HEK293 (cell line): Measurements from ENCODE around the gene OSCP1.

ENCODE experiments used
- CTCF ChIA-PET: fragments of 350-600 bp; formaldehyde crosslinking; extraction: SDS; loops from one replicate; lab custom pipeline; 2021; ENCODE audit warnings: antibody characterized with exemption; lab: Yijun Ruan, JAX
- POLR2A ChIA-PET: fragments of 300-600 bp; formaldehyde crosslinking; extraction: SDS; loops from one replicate; lab custom pipeline; 2020; ENCODE audit warnings: antibody characterized with exemption, inconsistent platforms; lab: Yijun Ruan, JAX
- H3K27ac ChIP-seq: fragments of 200-500 bp; sonication (Bioruptor generic); 2 replicates; pipeline ENCODE4 v1.5.1; 2014; ENCODE audit warnings: low read depth, low read length, control low read depth, inconsistent platforms; ENCODE audit errors: extremely low read depth
- H3K36me3 ChIP-seq, 2 experiments: fragments of 200-500 bp in 1 of 2; sonication (Bioruptor generic) in 1 of 2; 1 replicate in 1 of 2; 2 replicates in 1 of 2; pipeline ENCODE4 v1.5.1; 2014 to 2017; ENCODE audit warnings: inconsistent platforms in 2 of 2, low read length in 2 of 2; ENCODE audit not compliant: control insufficient read depth in 2 of 2, insufficient read depth in 1 of 2
- H3K4me1 ChIP-seq: fragments of 200-500 bp; sonication (Bioruptor generic); 2 replicates; pipeline ENCODE4 v1.5.1; 2014; ENCODE audit warnings: mild to moderate bottlenecking, low read length, inconsistent platforms; ENCODE audit not compliant: control insufficient read depth, insufficient read depth
- H3K4me3 ChIP-seq: 2 replicates; pipeline ENCODE4 v1.5.1; 2011; ENCODE audit warnings: low read depth, mild to moderate bottlenecking, control low read depth, low read length, moderate library complexity
- H3K9me3 ChIP-seq: fragments of 200-500 bp; sonication (Bioruptor generic); 2 replicates; pipeline ENCODE4 v1.5.1; 2014; ENCODE audit warnings: low read depth, low read length, inconsistent platforms; ENCODE audit not compliant: control insufficient read depth, insufficient read depth
- GFI1B ChIP-seq: fragments of 450-650 bp; formaldehyde crosslinking; IDR thresholded peaks from 2 replicates; pipeline ENCODE4 v1.5.1; 2016; ENCODE audit warnings: missing biosample characterization, missing genetic modification characterization
- YY2 ChIP-seq: fragments of 450-650 bp; formaldehyde crosslinking; IDR thresholded peaks from 2 replicates; pipeline ENCODE4 v1.5.1; 2016; ENCODE audit warnings: missing biosample characterization, missing genetic modification characterization
- ZBTB17 ChIP-seq: fragments of 450-650 bp; formaldehyde crosslinking; IDR thresholded peaks from 2 replicates; pipeline ENCODE4 v1.5.1; 2016; ENCODE audit warnings: missing biosample characterization, missing genetic modification characterization
- ZNF121 ChIP-seq: fragments of 450-650 bp; formaldehyde crosslinking; IDR thresholded peaks from 2 replicates; pipeline ENCODE4 v1.5.1; 2016; ENCODE audit warnings: missing biosample characterization, missing genetic modification characterization
- ZNF274 ChIP-seq, 2 experiments: fragments of 200-500 bp in 1 of 2; fragments of 450-650 bp in 1 of 2; sonication (Bioruptor generic) in 1 of 2; formaldehyde crosslinking in 1 of 2; IDR thresholded peaks; 2 replicates each; pipeline versions ENCODE4 v1.5.1 to v1.6.1; 2014 to 2016; ENCODE audit warnings: borderline replicate concordance in 1 of 2, inconsistent platforms in 1 of 2, low read length in 1 of 2, missing biosample characterization in 1 of 2, missing genetic modification characterization in 1 of 2
- ZNF302 ChIP-seq: fragments of 450-650 bp; formaldehyde crosslinking; IDR thresholded peaks from 2 replicates; pipeline ENCODE4 v1.5.1; 2016; ENCODE audit warnings: missing biosample characterization, missing genetic modification characterization, low read depth
- ZNF37A ChIP-seq: fragments of 450-650 bp; IDR thresholded peaks from 2 replicates; pipeline ENCODE4 v1.5.1; 2018; ENCODE audit warnings: missing biosample characterization, missing genetic modification characterization
- ZNF48 ChIP-seq: fragments of 450-650 bp; formaldehyde crosslinking; IDR thresholded peaks from 2 replicates; pipeline ENCODE4 v1.5.1; 2016; ENCODE audit warnings: missing biosample characterization, missing genetic modification characterization
- ZNF571 ChIP-seq: fragments of 450-650 bp; formaldehyde crosslinking; IDR thresholded peaks from 2 replicates; pipeline ENCODE4 v1.5.0; 2017; ENCODE audit warnings: missing biosample characterization, missing genetic modification characterization
- ZNF585B ChIP-seq: fragments of 450-650 bp; formaldehyde crosslinking; IDR thresholded peaks from 2 replicates; pipeline ENCODE4 v1.5.1; 2016; ENCODE audit warnings: missing biosample characterization, missing genetic modification characterization
- ZNF596 ChIP-seq: fragments of 450-650 bp; IDR thresholded peaks from 2 replicates; pipeline ENCODE4 v1.5.0; 2018; ENCODE audit warnings: missing biosample characterization, mild to moderate bottlenecking, missing genetic modification characterization, moderate library complexity
- ZNF76 ChIP-seq: fragments of 450-650 bp; formaldehyde crosslinking; IDR thresholded peaks from 2 replicates; pipeline ENCODE4; 2016; ENCODE audit warnings: low read depth, missing biosample characterization, missing genetic modification characterization, borderline replicate concordance
- ZNF768 ChIP-seq: fragments of 450-650 bp; formaldehyde crosslinking; IDR thresholded peaks from 2 replicates; pipeline ENCODE4 v1.5.1; 2018; ENCODE audit warnings: missing biosample characterization, mild to moderate bottlenecking, missing genetic modification characterization
- ZNF785 ChIP-seq: fragments of 450-650 bp; formaldehyde crosslinking; IDR thresholded peaks from 2 replicates; pipeline ENCODE4 v1.5.1; 2016; ENCODE audit warnings: missing biosample characterization, missing genetic modification characterization
- TF ChIP-seq, protein P1 (sequence below): fragments of 450-650 bp; formaldehyde crosslinking; IDR thresholded peaks from 2 replicates; pipeline ENCODE4 v1.5.1; 2016; ENCODE audit warnings: missing biosample characterization, missing genetic modification characterization

Gene OSCP1

DNA sequence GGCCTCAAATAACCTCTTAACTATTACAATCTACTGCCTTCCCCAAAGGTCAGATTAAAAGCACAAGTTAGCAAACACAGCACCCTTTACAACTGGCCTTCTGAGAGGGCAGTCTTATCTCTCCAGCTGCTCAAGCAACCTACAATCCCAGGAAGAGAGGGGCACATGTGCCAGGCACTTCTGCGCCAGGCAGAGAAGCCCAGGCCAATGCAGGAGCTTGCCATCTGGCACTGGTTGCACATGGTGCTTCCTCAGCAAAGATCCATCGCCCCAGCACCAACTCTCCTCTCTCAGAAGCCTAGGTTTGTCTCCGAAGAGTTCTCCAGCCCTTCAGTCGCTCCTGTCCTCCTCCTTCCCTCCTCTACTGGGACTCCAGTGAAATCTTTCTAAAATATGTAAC lies 67.0 kb downstream of the OSCP1 start:
- CTCF ChIA-PET: interaction anchor here (3.1 kb wide), 1 partner anchor 15 kb away, joined by 14 read pairs; no protein-coding TSS in a partner anchor
- no peak for TF ChIP-seq ZBTB17 (tag by site-specific recombination)
- TF ChIP-seq ZNF274 (IDR thresholded peaks at IDR 0.05; ENCODE audit: low read length): no peak
- no peak for TF ChIP-seq ZNF274 (tag by site-specific recombination; IDR thresholded peaks at IDR 0.05; ENCODE audit: borderline replicate concordance)
- TF ChIP-seq YY2 (tag by site-specific recombination): no peak
- no peak for TF ChIP-seq ZNF48
- TF ChIP-seq ZNF76 (tag by site-specific recombination): no peak
- no peak for TF ChIP-seq ZNF37A (tag by site-specific recombination)
- TF ChIP-seq GFI1B (tag by site-specific recombination): no peak
- TF ChIP-seq ZNF571 (tag by site-specific recombination): no peak
- no peak for TF ChIP-seq ZNF302 (tag by site-specific recombination)
- TF ChIP-seq ZNF596 (tag by site-specific recombination): no peak
- TF ChIP-seq, protein P1, sequence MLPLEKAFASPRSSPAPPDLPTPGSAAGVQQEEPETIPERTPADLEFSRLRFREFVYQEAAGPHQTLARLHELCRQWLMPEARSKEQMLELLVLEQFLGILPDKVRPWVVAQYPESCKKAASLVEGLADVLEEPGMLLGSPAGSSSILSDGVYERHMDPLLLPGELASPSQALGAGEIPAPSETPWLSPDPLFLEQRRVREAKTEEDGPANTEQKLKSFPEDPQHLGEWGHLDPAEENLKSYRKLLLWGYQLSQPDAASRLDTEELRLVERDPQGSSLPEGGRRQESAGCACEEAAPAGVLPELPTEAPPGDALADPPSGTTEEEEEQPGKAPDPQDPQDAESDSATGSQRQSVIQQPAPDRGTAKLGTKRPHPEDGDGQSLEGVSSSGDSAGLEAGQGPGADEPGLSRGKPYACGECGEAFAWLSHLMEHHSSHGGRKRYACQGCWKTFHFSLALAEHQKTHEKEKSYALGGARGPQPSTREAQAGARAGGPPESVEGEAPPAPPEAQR: no peak
- POLR2A ChIA-PET: interaction anchor here (5.8 kb wide), 1 partner anchor 15 kb away, joined by 103 read pairs; the partner anchor contains the start of gene LSM10
- peaks cover 0 to 4% of the 10 kb centered on the region in 2 experiments; a peak in 1 of 3 replicates for H3K36me3 ChIP-seq
- H3K4me1 ChIP-seq: peaks cover 3% of the 10 kb centered on the region
- H3K27ac ChIP-seq: no peak overlapping the region
- H3K4me3 ChIP-seq: no peak overlapping the region
- H3K9me3 ChIP-seq: no peaks in the 10 kb centered on the region

DNA sequence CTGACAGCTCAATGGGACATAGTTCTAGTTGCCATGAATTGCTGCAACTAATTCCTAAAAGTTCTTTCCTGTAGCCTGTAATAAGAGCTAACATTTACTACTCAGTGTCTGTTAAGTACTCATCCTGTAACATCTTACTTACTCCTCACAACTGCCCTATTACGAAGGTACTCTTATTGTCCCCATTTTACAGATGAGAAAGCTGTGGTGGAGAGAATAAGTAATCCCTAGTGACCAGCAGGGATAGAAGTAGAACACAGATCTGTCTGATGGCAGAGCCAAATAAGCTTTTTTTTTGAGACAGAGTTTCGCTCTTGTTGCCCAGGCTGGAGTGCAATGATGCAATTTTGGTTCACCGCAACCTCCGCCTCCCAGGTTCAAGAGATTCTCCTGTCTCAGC lies 67.6 kb downstream of the OSCP1 start:
- Histone ChIP-seq H3K4me3 (no peak overlapping the region), H3K4me1 (peaks cover 3% of the 10 kb centered on the region), H3K36me3 (peaks cover 0 to 10% of the 10 kb centered on the region in 2 experiments; a peak in 1 of 3 replicates), H3K27ac (no peak overlapping the region), H3K9me3 (no peaks in the 10 kb centered on the region)
- no peak for TF ChIP-seq ZNF585B (tag by site-specific recombination)
- 0 out of 2 replicates have a peak, but pooled peaks have one; percentile 26 for TF ChIP-seq ZBTB17 (tag by site-specific recombination)
- CTCF ChIA-PET: interaction anchor here (3.0 to 3.1 kb wide), 2 partner anchors 14 kb away, joined by 14 to 16 read pairs; no protein-coding TSS in a partner anchor
- POLR2A ChIA-PET: interaction anchor here (1.6 to 5.8 kb wide), 2 partner anchors 15 to 68 kb away, joined by 3 to 103 read pairs; partner anchors contain the start of gene LSM10

DNA sequence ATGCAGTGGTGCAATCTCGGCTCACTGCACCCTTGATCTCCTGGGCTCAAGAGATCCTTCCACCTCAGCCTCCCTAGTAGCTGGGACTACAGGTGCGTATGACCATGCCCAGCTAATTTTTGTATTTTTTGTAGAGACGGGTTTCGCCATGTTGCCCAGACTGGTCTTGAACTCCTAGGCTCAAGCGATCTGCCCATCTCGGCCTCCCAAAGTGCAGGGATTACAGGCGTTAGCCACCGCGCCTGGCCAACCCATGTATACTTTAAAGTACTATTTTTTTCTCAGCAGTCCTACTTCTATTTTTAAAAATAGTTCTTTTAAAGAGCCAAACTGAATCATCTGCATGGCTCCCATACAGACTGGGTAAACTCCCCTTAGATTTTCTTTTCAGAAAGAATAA lies 68.0 kb downstream of the OSCP1 start:
- POLR2A ChIA-PET: interaction anchor here (1.6 kb wide), 1 partner anchor 68 kb away, joined by 3 read pairs; no protein-coding TSS in a partner anchor
- CTCF ChIA-PET: interaction anchor here (3.0 kb wide), 1 partner anchor 14 kb away, joined by 16 read pairs; no protein-coding TSS in a partner anchor
- Histone ChIP-seq H3K4me3 (no peak overlapping the region), H3K36me3 (peaks cover 0 to 12% of the 10 kb centered on the region in 2 experiments; a peak in 1 of 3 replicates), H3K9me3 (no peaks in the 10 kb centered on the region), H3K27ac (no peak overlapping the region), H3K4me1 (peaks cover 3% of the 10 kb centered on the region)
- TF ChIP-seq ZNF768 (tag by site-specific recombination): no peak

DNA sequence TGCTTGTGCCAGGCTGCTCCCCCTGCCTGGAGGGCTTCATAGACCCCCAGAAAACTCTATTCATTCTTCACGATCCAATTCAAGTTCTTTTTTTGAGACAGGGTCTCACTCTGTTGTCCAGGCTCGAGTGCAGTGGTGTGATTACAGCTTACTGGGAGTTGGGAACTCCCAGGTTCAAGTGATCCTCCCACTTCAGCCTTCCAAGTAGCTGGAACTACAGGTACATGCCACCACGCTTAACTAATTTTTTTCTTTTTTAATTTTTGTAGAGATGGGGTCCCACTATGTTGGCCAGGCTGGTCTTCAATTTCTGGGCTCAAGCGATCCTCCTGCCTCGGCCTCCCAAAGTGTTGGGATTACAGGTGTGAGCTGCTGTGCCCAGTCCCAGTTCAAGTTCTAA lies 68.8 kb downstream of the OSCP1 start:
- Histone ChIP-seq H3K27ac (no peak overlapping the region), H3K9me3 (no peaks in the 10 kb centered on the region), H3K4me3 (no peak overlapping the region)
- CTCF ChIA-PET: interaction anchor here (3.0 kb wide), 1 partner anchor 13 kb away, joined by 16 read pairs; no protein-coding TSS in a partner anchor
- TF ChIP-seq ZNF785 (tag by site-specific recombination): no peak
- peak; percentile 98 for TF ChIP-seq ZNF121
- TF ChIP-seq, all 188 proteins: peak for 1
- POLR2A ChIA-PET: interaction anchor here (0.5 to 1.6 kb wide), 2 partner anchors 69 to 147 kb away, joined by 3 to 5 read pairs; no protein-coding TSS in a partner anchor
- Histone ChIP-seq H3K36me3 (peaks cover 0 to 12% of the 10 kb centered on the region in 2 experiments; a peak in 1 of 3 replicates), H3K4me1 (no peaks in the 10 kb centered on the region)
